Activated CD4-positive, alpha-beta T cell treated with anti-CD3 and anti-CD28 coated beads for 4 hours (primary cell): Measurements from ENCODE around the gene PCSK2.

Experiments used
- DNase-seq, 2 donors: peaks; one replicate each; pipeline ENCODE4 v3.0.0-alpha.2; 2020

The PCSK2 gene

GRCh38 chr20:17510548-17510947 lies 283.7 kb downstream of the PCSK2 start:
- no peak for DNase-seq

DNA sequence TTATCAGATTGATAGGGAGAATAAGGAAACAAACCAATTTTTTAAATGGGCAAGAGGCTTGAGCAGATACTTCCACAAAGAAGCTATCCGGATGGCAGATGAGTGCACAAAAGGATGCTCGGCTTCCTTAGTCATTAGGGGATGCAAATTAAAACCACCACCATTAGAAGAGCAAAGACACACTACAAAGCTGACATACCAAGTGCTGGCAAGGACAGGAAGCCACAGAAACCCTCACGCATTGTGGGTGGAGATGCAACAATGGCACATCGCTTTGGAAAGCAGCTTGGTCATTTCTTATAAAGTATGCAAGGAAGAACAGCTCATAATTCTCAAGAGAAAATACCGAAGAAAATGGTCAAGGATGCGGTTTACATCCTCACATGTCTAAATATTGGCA lies 284.6 kb downstream of the PCSK2 start:
- no peak for DNase-seq

DNA sequence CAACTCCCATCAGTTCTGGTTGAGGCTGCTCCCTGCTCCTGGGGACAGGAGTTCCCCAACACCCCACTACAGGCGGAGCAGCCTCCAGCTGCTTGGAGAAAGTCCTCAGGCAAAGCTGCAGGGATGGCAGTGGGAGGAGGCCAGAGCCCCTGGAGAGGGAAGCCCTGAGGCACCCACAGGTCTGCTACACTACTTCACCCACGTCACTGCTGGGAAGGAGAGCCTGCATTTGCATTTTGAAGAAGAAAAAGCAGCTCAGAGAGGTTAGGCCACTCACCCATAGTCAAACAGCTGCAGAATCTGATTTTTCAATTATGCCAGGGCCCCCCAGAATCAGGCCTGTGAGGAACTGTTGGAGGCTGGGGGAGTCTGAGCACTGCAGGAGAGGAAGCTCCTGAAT lies 287.1 kb downstream of the PCSK2 start:
- DNase-seq: no peak

GRCh38 chr20:17515053-17515452 lies 288.2 kb downstream of the PCSK2 start:
- no peak for DNase-seq

DNA sequence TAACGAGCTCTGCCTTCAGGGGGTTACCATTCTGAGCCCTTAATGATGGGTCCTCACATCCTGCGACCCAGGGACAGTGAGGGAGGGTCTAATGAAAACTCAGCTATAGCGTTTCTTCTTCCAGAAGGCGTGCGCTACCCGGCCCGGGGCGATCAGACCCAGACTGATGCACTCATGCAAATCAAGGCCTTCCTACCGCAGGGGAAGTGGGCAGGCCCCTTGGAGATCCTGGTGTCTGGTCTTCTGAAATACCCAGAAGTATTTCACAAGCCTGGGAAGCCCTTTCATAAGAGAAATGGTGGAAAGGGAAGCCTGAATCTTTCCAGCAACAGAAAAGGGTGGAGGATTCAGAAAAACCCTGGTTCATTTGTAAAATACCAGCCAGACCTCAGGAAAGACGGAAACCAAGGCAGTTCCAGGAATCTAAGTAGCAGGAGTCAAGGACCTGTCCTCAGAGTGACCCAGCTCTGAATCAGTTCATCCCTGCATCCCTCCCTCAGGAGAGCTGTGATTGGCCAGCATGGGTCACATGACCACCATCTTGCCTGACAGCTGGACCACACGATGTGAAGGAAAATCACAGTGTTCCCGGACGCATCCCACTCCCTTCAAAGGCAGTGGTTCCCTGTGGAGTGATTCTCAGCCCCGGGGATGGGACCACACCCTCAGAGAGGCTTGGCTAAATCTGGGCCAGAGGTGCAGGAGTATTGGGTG lies 291.7 kb downstream of the PCSK2 start:
- DNase-seq: no peak

GRCh38 chr20:17519606-17520285 lies 292.9 kb downstream of the PCSK2 start:
- DNase-seq: no peak

GRCh38 chr20:17520583-17520982 lies 293.7 kb downstream of the PCSK2 start:
- no peak for DNase-seq

- no peak for DNase-seq
Observed at GRCh38 chr20:17522528-17522927, 295.7 kb downstream of the PCSK2 start.

- no peak for DNase-seq
Observed at GRCh38 chr20:17523326-17523725, 296.5 kb downstream of the PCSK2 start.

- DNase-seq: no peak
Observed at GRCh38 chr20:17524560-17524959, 297.7 kb downstream of the PCSK2 start.

DNA sequence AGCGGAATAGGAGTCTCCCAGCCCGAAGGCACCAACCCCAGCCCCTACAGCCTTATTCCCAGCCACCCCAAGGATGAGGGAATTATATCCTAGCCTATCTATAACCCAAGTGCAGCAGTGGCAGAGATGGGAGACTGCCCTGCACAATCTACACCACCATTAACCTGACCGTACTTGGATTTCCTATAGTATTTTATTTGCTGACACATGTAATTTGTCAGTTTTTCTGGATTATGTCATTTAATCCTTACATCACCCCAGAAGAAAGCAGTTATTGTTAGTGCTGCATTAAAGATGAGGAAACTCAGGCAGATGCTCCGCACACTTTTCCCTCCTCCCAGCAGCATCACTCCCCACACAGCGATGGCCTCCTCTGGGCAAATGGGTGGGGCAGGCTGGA lies 298.3 kb downstream of the PCSK2 start:
- no peak for DNase-seq

- DNase-seq: no peak
Observed at GRCh38 chr20:17525650-17526049, 298.8 kb downstream of the PCSK2 start.

- no peak for DNase-seq
Observed at GRCh38 chr20:17529586-17529985, 302.7 kb downstream of the PCSK2 start.

DNA sequence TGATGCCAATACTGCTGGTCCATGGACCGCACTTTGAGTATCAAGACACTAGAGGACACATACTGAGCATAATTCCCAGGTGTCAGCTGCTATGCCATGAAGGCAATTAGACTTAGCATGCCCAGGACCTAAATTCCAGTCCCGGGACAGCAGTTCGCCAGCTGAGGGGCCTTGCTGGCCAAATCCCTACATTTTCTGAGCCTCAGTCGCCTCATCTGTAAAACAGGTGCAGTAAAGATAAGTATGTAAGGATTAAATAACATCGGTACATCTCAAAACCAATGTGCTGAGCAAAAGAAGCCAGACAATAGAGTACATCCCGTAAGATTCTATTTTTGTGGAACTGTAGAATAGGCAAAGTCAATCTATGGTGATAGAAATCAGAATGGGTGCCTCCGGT lies 303.3 kb downstream of the PCSK2 start:
- DNase-seq: no peak

DNA sequence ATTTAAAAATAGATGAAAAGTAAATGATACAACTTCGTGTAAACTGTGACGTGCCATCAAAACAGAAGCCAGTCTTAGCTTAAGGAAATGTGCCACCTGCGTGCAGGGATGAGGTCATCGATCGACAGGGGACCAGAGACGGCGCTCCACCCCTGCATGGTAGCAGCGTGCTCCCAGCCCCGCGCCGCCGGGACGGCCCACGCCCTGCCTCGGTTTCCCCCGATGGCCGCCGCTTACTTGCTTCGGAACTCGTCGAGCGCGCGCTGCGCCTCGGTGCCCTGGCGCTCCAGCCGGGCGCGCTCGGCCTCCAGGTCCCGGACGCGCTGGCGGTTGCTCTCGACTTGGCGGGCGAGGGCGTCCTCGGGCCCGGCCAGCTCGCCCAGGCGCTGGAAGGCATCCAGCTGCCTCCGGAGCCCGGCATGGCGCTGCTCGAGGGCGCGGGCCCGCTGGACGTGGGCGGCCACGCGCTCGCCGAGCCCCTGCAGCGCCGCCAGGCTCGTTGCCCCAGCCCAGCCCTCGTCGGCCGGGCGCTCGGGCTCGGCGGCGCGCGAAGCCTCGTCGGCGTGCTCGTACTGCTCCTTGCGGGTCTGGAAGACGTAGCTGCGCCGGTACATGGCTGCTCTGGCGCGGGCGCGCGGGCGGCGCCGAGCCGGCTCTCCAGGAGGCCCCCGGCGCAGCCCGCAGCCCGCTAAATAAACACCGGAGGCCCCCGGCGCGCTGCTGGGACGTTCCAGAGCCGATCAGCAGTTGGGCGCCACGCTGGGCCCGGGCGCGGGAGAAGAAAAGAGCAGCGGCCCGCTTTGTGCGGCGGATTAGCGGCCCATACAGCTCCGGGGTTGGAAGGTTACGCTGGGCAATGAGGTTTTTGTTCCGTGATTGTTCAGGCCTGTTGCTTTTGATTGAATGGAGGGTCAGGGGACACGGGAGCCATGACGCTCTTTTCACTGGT lies 304.1 kb downstream of the PCSK2 start, which contains the start of gene BFSP1:
Gene BFSP1 (minus strand): TSS at position 664 of the 949 bp plus-strand sequence. CDS start 50 bp downstream, at position 614.
- peak; percentile 25 to 58 for DNase-seq

DNA sequence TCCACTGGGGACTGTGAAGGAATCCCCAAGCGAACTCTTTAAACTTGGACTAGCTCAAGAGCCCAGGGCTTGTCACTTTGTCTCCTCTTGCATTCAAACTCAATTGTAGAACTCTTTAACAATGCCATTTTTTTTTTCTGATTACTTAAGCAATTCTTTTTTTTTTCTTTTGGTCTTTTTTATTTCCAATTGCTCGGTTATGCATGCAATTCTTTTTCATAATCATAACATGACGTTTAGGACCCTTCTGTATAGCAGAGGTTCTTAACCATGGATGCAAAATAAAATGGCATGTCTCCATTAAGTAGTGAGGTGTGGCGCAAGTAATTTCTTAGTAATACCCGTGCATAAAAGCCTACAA lies 304.8 kb downstream of the PCSK2 start:
- DNase-seq: no peak

GRCh38 chr20:17533396-17533795 lies 306.6 kb downstream of the PCSK2 start:
- DNase-seq: no peak

GRCh38 chr20:17534077-17534476 lies 307.2 kb downstream of the PCSK2 start:
- no peak for DNase-seq
